Sigmoid colon (tissue), 4 donors: ENCODE measurements around the gene FAM110D.

ENCODE experiments used
- CTCF ChIP-seq, 4 experiments: fragments of 450-650 bp in 3 of 4; fragments of 200-600 bp in 1 of 4; IDR thresholded peaks; one replicate each; pipeline ENCODE4 v1.5.1; 2016 to 2019; ENCODE audit warnings: antibody characterized with exemption in 4 of 4, mild to moderate bottlenecking in 3 of 4, moderate library complexity in 2 of 4
- EP300 ChIP-seq, 4 donors: sonication (generic); formaldehyde crosslinking; IDR thresholded peaks; one replicate each; pipeline ENCODE4 v1.6.1; 2017; ENCODE audit warnings: antibody characterized with exemption in 4 of 4
- POLR2A ChIP-seq, 2 donors: fragments of 450-650 bp; IDR thresholded peaks; one replicate each; pipeline ENCODE4 v1.6.1; 2016; ENCODE audit warnings: antibody characterized with exemption in 2 of 2, mild to moderate bottlenecking in 2 of 2, moderate library complexity in 2 of 2
- POLR2AphosphoS5 ChIP-seq, 4 donors: sonication (generic); formaldehyde crosslinking; IDR thresholded peaks; one replicate each; pipeline ENCODE4 v1.6.1; 2017; ENCODE audit warnings: antibody characterized with exemption in 4 of 4

GRCh38 chr1:26171084-26172072 is 12.5 kb downstream of the FAM110D start, which contains the start of gene ZNF593OS:
- TF ChIP-seq CTCF (IDR thresholded peaks at IDR 0.05) (no peak), POLR2A (IDR thresholded peaks at IDR 0.05) (no peak), POLR2AphosphoS5 (IDR thresholded peaks at IDR 0.05) (no peak), EP300 (IDR thresholded peaks at IDR 0.05) (no peak)
